Occipital lobe (tissue), 2 donors: Measurements from ENCODE around the gene KLF1. TPM values are rescaled to one million over a fixed set of nuclear protein-coding genes. Genes with fewer than 3 reads are reported as not detected.
"Not testable (repeated sequence)": the region's sequence is repeated elsewhere in the genome, so short reads cannot be mapped to it uniquely, and the experiment has no call there.

ENCODE experiments used
- DNase-seq: peaks from one replicate; lab custom pipeline; 2025; lab: John Stamatoyannopoulos, UW
- total RNA-seq: library from RNA; depleted of rRNA; stranded (reverse); fragments of >200 nt; gene quantifications from one replicate; pipeline ENCODE4 v1.2.3, GENCODE V29; 2014

Gene KLF1
- total RNA-seq, 1 donor from 2014 or later = 0.31 TPM

DNA sequence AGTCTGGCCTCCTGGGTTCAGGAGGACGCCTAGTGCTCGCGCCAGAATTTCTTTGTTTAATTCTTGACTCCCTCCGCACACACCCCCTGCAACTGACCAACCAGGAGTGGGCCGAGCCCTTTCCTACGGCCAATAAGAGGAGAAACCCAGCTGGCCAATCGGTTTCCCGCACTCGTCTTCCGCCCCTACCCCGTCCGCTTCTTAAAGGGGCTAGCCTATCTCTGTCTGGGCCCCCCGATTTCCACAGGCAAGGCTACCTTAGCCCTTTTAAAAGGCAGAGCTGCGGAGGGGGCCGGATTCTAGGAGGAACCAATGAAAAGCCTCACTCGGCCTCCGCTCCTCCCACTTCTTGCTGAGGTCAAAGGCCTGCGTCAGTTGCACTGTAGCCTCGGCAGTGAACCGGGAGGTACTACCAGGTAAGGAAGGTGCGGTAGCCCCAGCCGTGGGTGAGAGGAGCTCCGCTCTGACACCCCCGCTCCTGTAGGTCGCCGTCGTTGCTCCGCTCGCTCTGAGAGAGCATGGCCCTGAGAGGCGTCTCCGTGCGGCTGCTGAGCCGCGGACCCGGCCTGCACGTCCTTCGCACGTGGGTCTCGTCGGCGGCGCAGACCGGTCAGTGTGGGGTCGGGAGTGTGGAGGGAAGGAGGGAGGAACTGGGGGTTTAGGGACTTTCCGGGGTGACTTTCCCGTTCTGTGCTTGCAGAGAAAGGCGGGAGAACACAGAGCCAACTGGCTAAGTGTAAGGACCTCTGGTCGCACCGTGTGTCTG lies 4.0 kb upstream of the KLF1 start, which contains the start of gene GCDH:
Gene GCDH (plus strand): TSS at position 374 of the 766 bp plus-strand sequence. CDS start 145 bp downstream, at position 519.
- DNase-seq = peak; percentile 97

DNA sequence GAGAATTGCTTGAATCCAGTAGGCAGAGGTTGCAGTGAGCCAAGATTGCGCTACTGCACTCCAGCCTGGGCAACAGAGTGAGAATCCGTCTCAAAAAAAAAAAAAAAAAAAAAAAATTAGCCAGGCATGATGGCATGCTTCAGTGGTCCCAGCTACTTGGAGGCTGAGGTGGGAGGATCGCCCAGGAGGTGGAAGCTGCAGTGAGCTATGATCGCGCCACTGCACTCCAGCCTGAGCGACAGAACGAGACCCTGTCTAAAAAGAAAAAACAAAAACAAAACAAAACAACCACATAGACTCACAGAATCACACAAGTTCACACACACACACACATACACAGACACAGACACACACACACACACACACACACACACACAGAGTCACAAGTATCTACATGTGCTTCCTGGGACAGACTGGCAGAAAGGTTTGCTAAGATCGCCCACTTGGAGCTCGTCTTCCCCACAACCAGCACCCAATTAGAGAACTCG lies 3.3 kb upstream of the KLF1 start:
- DNase-seq = not testable (repeated sequence)

DNA sequence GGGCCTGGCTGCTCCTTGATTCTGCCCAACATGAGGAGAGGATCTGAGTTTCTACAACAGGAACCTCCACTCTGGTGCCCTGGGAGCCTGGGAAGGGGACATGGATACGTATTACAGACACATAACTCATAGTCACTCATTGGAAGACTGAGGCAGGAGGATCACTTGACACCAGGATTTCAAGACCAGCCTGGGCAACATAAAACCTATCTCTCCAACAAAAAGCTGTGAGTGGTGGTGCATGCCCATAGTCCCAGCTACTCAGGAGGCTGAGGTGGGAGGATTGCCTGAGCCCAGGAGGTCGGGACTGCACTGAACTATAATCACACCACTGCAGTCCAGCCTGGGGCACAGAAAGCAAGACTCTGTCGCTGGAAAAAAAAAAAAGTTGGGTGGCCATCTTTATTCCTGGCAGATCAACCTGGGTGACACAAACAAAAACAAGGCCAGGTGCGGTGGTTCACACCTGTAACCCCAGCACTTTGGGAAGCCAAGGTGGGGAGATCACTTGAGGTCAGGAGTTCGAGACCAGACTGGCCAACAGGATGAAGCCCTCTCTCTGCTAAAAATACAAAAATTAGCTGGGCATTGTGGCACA lies 1.1 kb upstream of the KLF1 start:
- no peak for DNase-seq

DNA sequence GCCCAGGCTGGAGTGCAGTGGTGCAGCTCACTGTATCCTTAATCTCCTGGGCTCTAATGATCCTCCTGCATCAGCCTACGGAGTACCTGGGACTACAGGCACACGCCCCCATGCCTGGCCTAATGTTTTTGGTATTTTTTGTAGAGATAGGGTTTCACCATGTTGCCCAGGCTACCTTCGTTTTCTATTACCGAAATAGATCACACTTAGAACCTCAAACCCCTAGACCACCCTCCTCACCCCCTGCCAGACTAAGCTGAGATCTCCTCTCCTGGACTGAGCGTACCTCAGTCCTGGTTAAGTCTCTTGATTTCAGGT lies 391 bp downstream of the KLF1 start:
- DNase-seq = no peak

DNA sequence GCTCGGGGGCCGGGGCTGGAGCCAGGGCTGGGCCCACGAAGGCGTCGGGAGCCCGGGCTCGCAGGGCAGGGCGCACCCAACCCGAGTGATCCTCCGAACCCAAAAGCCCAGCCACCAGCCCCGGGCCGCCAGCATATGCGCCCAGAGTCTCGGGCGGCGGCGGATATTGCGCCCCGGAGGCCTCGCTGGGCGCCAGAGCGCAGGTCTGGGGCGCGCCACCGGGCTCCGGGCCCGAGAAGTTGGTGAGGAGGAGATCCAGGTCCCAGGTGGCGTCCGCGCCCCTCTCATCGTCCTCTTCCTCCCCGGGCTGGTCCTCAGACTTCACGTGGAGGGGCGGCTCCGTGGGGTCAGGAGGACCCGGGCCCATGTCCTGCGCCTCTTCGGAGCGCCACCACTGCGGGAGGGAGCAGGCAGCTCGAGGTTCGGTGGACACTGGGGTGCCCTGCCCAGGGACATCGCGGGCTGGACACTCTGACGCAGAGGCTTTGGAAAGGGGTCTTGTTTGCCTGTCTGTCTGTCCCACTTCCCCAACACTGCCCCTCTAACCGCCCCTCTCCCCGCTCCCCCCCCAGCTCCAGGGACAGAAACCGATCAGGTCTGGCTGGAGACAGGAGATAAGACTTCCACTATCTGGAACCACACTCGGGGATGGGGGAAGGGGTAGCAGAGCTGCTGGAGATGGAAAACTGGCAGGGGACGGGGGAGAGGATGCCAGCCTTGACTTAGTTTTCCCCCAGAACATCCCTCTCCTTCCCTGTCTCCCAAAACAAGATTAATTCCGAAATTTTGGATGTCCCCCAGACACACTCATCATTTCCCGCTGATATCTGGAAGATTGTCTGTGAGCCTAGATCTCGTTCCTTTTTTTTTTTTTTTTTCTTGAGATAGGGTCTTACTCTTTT lies 1.0 kb downstream of the KLF1 start:
- DNase-seq = no peak

DNA sequence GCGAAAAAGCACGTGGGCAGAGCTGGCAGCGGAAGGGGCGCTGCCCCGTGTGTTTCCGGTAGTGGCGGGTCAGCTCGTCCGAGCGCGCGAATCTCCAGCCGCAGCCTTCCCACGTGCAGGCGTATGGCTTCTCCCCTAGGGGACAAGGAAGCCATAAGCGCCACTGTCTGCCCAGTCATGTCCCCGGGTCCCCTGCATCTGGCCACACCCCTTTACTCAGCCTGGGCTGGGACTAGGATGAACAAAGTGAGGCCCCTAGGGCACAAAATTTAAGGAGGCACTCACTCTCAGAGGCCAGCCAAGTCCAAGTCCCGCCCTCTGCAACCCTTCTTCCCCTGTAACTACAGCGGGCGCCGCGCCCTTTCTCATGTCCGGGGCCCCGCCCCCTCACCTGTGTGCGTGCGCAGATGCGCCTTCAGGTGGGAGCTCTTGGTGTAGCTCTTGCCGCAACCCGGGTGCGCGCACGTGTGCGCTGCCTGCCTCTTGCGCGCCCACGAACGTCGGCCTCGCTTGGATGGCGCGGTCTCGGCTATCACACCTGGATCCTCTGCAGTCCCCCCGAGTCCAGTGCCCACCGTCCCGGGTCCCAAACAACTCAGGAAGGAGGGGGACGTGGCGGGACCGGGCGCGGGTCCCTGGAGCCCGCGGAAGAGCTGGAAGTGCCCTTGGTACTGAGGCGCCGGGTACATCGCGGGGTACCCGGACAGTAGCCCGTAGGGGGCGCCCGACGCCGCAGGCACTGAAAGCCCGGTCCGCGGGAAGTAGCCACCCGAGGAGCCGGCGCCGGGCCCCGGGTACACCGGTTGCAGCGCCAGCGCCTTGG lies 1.9 kb downstream of the KLF1 start:
- DNase-seq = no peak

DNA sequence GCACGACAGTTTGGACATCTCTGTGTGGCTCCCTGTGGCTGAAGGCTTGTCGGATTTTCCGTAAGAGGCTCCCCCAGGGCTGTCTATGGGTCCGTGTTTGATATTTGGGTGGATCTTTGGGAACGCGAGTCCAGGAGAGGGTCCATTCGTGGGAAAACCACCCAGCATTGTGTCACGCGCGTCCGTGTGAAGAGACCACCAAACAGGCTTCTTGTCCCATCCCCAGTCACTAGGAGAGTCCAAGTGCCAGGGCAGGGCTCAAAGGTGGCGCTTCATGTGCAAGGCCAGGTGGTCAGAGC lies 2.4 kb downstream of the KLF1 start:
- DNase-seq = no peak

DNA sequence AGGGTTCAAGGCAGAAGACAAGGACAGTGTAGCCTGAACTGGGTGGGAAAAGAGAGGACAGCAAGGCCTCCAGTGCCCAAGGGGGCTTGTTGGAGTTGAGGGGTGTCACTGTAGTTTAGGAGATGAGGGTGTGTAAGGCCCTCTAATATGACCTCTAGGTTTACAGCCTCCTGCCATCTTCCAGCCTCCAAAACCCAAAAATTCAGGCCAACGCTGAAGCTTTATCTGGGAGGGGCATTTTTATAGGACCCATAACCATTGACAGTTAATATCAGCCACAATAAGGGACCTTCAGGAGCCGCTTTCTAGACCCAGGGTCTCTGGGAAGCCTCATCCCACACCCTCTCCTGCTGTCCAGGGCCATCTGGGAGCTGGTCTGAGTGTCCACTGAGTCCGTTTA lies 2.8 kb downstream of the KLF1 start:
- no peak for DNase-seq

DNA sequence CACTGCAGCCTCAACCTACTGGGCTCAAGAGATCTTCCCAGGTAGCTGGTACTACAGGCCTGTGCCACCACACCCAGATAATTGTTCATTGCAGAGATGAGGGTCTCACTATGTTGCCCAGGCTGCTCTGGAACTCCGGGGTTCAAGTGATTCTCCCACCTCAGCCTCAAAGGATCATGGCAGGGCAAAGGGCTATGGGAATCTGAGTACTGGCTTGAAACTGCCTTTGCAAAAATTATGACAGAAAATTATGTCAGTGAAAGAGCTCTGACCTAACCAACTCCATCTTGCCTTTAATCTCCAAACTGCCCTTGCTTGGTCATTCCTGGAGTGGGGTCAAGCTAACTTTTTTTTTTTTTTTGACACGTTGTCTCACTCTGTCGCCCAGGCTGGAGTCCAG lies 4.4 kb downstream of the KLF1 start:
- DNase-seq = no peak

DNA sequence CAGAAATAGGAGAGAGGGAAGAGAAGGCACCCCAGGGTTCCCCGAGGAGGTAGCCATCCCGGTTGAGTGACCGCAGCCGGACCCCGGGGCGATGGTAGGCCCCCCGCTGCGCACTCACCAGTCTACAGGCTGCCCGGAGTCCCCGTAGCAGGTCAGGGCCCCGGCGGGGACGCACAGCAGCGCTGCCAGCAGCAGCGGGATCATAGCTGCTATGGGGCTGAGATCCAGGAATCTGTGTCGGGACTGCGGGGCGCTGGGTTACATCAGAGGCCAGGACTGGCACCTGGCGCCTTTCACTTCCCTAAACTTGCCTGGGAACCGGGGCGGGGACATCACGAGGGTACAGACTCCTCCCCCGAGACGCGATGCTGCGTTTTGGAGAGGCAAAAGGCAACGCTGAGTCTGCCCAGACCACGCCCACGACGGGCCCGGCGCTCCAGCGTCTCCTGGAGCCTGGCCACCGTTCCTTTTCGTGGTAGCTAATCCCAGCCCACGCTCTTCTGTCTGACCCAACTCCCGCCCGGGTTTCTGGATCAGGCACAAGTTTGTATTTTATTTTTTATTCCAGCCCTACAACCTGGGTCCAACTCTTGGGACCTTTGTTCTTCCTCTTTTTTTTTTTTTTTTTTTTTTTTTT lies 5.7 kb downstream of the KLF1 start, which contains the start of gene DNASE2:
Gene DNASE2 (minus strand): TSS at position 278 of the 637 bp plus-strand sequence. CDS start 74 bp downstream, at position 204.
- peak; percentile 84 for DNase-seq

DNA sequence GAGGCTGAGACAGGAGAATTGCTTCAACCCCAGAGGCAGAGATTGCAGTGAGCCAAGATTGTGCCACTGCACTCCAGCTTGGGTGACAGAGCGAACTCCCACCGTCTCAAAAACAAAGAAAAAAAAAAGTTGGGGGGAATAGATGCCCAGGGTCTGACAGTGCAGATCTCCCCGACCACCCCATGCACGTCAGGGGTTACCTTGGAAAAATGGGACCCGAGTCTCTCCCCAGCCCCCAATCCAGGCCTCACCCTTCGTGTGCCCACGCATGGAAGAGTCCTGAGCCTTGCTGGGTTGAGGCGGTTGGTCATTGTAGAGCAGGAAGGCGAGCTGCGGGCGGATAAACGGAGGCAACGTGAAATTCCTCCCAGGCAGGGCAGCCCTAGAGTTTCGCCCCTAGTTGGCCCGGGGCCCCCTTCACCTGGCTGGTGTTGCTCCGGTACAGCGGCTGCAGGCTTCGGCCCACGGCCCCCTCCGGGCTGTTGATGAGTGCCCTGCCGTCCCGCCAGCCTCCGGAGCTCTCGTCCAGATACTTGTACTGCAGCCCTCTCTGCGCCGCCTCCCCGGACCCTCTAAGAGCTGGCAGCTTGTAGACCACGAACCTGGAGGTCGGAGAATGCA lies 6.3 kb downstream of the KLF1 start:
- no peak for DNase-seq

DNA sequence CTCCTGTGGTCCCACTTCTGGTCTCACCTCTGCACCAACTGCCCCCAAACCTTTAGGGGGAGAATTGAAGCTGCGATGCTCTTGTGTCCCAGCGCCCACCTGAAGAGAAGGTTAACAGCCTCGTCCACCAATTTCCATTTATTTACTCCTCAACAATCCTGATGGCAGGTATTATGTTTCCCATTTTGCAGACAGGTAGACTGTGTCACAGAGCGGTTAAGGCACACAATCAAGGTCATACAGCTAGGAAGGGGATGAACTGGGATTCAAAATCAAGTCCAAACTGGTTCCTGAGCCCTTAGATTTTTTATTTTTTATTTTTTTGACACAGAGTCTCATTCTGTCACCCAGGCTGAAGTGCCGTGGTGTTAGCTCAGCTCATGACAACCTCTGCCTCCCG lies 11.9 kb downstream of the KLF1 start:
- no peak for DNase-seq

DNA sequence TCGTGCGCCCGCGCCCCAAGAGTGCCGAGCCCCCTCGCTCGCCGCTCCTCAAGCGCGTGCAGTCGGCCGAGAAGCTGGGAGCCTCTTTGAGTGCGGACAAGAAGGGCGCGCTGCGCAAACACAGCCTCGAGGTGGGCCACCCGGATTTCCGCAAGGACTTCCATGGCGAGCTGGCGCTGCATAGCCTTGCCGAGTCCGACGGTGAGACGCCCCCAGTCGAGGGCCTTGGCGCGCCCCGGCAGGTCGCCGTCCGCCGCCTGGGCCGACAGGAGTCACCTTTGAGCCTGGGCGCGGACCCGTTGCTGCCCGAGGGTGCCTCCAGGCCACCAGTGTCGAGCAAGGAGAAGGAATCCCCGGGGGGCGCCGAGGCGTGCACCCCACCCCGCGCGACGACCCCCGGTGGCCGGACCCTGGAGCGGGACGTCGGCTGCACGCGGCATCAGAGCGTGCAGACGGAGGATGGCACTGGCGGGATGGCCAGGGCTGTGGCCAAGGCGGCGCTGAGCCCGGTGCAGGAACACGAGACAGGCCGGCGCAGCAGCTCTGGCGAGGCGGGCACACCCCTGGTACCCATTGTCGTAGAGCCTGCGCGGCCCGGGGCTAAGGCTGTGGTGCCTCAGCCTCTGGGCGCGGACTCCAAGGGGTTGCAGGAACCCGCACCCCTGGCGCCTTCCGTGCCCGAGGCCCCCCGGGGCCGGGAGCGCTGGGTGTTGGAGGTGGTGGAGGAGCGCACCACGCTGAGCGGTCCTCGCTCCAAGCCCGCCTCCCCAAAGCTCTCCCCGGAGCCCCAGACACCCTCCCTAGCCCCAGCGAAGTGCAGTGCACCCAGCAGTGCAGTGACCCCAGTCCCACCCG lies 12.9 kb downstream of the KLF1 start:
- DNase-seq = no peak

DNA sequence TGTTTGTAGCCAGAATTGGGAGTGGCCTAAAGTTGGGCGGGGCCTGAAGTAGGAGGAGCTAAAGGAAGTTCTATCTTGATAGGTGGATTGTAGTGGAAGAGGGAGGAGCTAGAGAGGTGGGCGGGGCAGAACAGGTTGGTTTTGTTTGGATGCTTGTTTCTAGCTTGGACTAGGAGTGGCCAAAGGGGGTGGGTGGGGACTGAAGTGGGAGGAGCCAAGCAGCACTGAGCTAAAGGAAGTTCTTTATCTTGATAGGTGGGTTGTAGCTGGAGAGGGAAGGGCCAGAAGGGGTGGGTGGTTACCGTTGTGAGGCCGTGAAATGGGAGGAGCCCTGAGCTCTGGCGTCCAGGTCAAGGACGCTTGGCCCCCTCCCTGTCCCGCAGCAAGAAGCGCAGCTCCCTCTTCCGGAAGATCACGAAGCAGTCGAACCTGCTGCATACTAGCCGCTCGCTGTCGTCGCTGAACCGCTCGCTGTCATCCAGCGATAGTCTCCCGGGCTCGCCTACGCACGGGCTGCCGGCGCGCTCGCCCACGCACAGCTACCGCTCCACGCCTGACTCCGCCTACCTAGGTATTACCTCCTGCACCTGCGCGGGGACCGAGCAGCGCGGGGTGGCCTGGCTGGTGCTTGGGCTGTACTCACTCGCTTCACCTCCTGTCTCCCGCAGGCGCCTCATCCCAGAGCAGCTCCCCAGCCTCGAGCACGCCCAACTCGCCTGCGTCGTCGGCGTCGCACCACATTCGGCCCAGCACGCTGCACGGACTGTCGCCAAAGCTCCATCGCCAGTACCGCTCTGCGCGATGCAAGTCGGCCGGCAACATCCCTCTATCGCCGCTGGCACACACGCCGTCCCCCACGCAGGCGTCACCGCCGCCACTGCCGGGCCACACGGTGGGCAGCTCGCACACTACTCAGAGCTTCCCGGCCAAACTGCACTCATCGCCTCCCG lies 13.8 kb downstream of the KLF1 start:
- no peak for DNase-seq

DNA sequence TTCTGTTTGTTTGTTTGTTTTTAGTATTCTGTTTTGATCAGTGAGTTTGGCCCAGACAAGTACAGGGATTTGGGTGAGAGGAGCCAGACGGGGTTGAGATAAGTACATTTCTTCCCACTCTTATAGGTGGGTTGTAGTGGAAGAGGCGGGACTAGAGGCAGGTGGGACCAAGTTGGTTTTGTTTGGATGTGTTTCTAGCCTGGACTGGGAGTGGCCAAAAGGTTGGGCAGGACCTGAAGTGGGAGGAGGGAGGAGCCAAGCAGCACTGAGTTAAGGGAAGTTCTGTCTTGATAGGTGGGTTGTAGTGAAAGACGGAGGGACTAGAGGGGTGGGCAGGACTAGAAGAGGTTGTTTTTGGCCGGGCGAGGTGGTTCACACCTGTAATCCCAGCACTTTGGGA lies 14.7 kb downstream of the KLF1 start:
- no peak for DNase-seq

DNA sequence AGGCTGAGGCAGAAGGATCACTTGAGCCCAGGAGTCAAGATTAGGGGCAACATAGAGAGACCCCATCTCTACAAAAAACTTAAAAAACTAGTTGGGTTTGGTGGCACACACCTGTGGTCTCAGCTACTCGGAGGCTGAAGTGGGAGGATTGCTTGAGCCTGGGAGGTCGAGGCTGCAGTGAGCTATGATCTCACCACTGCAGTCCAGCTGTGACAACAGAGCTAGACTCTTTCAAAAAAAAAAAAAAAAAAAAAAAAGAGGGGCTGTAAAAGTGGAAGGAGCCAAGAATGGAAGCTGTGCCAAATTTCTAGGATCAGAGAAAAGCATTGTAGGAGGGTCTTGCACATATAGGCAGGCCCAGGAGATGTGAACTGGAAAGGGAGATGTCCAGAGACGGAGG lies 15.3 kb downstream of the KLF1 start:
- no peak for DNase-seq

DNA sequence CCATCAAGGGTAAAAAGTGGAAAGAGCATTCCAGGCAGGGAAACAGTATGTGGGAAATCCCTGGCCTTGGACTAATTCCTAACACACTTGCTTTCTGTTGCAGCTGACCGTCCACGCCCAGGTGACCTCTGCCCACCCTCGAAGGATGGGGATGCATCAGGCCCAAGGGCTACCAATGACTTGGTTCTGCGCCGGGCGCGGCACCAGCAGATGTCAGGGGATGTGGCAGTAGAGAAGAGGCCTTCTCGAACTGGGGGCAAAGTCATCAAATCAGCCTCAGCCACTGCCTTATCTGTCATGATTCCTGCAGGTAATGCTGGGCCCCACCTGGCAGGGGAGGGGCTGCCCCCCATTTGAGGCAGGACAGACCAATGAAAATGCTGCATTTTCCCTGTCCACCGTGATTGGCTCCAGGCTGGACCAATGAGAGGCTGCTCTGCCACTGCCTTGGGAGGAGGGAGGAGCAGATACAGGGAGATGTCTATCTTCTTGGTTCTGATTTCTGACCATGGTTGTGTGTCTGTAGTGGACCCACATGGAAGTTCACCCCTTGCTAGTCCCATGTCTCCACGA lies 18.4 kb downstream of the KLF1 start:
- no peak for DNase-seq
